Common myeloid progenitor, CD34-positive (primary cell): ENCODE measurements around the gene UNK.

Source experiments
- CTCF ChIA-PET: fragments of 350-600 bp; sonication (Branson Sonifier 250); formaldehyde crosslinking; loops from one replicate; lab custom pipeline; 2021; ENCODE audit warnings: antibody characterized with exemption; lab: Charles Lee
- POLR2A ChIA-PET: fragments of 350-600 bp; sonication (Branson Sonifier 250); formaldehyde crosslinking; loops from one replicate; lab custom pipeline; 2021; ENCODE audit warnings: antibody characterized with exemption; lab: Charles Lee
- DNase-seq, 3 donors: peaks; one replicate each; pipeline versions ENCODE4 v3.0.0 to v3.0.0-alpha.2; 2013
- H3K27ac ChIP-seq, 2 experiments: 1 replicate in 1 of 2; 2 replicates in 1 of 2; pipeline ENCODE4 v1.7.0; 2013; ENCODE audit warnings: inconsistent platforms in 2 of 2, low read length in 2 of 2, mild to moderate bottlenecking in 2 of 2, low read depth in 1 of 2, moderate library complexity in 1 of 2; ENCODE audit not compliant: severe bottlenecking in 2 of 2, insufficient read depth in 1 of 2, poor library complexity in 1 of 2
- H3K27me3 ChIP-seq, 5 experiments: replicated peaks in 2 of 5; 1 replicate in 3 of 5; 2 replicates in 2 of 5; pipeline versions ENCODE4 v1.6.1 to v1.7.0; 2013; ENCODE audit warnings: low read length in 4 of 5, mild to moderate bottlenecking in 2 of 5, moderate library complexity in 2 of 5, inconsistent platforms in 1 of 5; ENCODE audit not compliant: insufficient read depth in 5 of 5, control insufficient read depth in 4 of 5
- H3K36me3 ChIP-seq, 4 experiments: 1 replicate in 2 of 4; 2 replicates in 2 of 4; pipeline versions ENCODE4 v1.6.1 to v1.7.0; 2013; ENCODE audit warnings: low read length in 3 of 4, control low read depth in 1 of 4, mild to moderate bottlenecking in 1 of 4; ENCODE audit not compliant: control insufficient read depth in 4 of 4, insufficient read depth in 4 of 4
- H3K4me1 ChIP-seq, 4 experiments: 1 replicate in 3 of 4; 2 replicates in 1 of 4; pipeline versions ENCODE4 v1.6.1 to v1.7.1; 2013; ENCODE audit warnings: low read length in 3 of 4, mild to moderate bottlenecking in 3 of 4, control low read depth in 1 of 4, inconsistent platforms in 1 of 4, moderate library complexity in 1 of 4; ENCODE audit not compliant: control insufficient read depth in 4 of 4, insufficient read depth in 4 of 4; ENCODE audit errors: control extremely low read depth in 1 of 4
- H3K4me3 ChIP-seq, 7 experiments: 1 replicate in 4 of 7; 2 replicates in 3 of 7; pipeline versions ENCODE4 v1.5.1 to v1.7.0; 2013; ENCODE audit warnings: mild to moderate bottlenecking in 7 of 7, low read length in 6 of 7, moderate library complexity in 6 of 7, inconsistent platforms in 2 of 7, low read depth in 2 of 7, control low read depth in 1 of 7; ENCODE audit not compliant: insufficient read depth in 4 of 7, control insufficient read depth in 1 of 7; ENCODE audit errors: extremely low read depth in 1 of 7
- H3K9me3 ChIP-seq, 5 experiments: 1 replicate in 4 of 5; 2 replicates in 1 of 5; pipeline versions ENCODE4 v1.6.1 to v1.7.1; 2013; ENCODE audit warnings: low read length in 4 of 5, mild to moderate bottlenecking in 2 of 5, inconsistent platforms in 1 of 5, low read depth in 1 of 5, moderate library complexity in 1 of 5; ENCODE audit not compliant: control insufficient read depth in 4 of 5, insufficient read depth in 2 of 5; ENCODE audit errors: control extremely low read depth in 1 of 5
- WGBS: methylation state at CpG from one replicate; pipeline ENCODE4 v1.1.5; 2013; ENCODE audit not compliant: insufficient coverage; 5-methylcytosine and 5-hydroxymethylcytosine counted together

UNK gene

GRCh38 chr17:75830164-75831031 is 45.8 kb downstream of the UNK start:
- Histone ChIP-seq H3K36me3 (peaks cover 20 to 84% (median 67%) of the 10 kb centered on the region in 4 experiments), H3K9me3 (no peaks in the 10 kb centered on the region), H3K4me1 (peaks cover 7 to 62% (median 56%) of the 10 kb centered on the region in 4 experiments), H3K4me3 (no peak overlapping the region), H3K27me3 (no peaks in the 10 kb centered on the region), H3K27ac (peak overlapping the region in 1 of 2 experiments; percentile 14)
- CTCF ChIA-PET = interaction anchor here (0.9 to 13.1 kb wide), 17 partner anchors 11 to 98 kb away, joined by 3 to 174 read pairs (median 4); partner anchors contain the start of genes GALK1, UNC13D, UNK and WBP2
- peak in 2 of 3 donors; percentile 35 to 44 for DNase-seq
- POLR2A ChIA-PET = interaction anchor here (0.6 to 4.2 kb wide), 6 partner anchors 10 to 270 kb away, joined by 3 to 28 read pairs (median 4); partner anchors contain the start of gene UNC13D
- 91% methylated on average over 18 of the region's 27 CpGs for WGBS

- Histone ChIP-seq H3K27ac (peak overlapping the region in 1 of 2 experiments; percentile 14), H3K27me3 (no peaks in the 10 kb centered on the region), H3K4me3 (no peak overlapping the region), H3K4me1 (peaks cover 7 to 60% (median 56%) of the 10 kb centered on the region in 4 experiments), H3K36me3 (peaks cover 22 to 84% (median 67%) of the 10 kb centered on the region in 4 experiments), H3K9me3 (no peaks in the 10 kb centered on the region)
- POLR2A ChIA-PET = no interaction called here
- CTCF ChIA-PET = interaction anchor here (1.0 to 13.1 kb wide), 6 partner anchors 15 to 98 kb away, joined by 3 to 174 read pairs (median 14); partner anchors contain the start of genes GALK1 and UNC13D
- DNase-seq = no peak
- 100% methylated on average over 6 of the region's 15 CpGs for WGBS
Observed at GRCh38 chr17:75831032-75831571, 46.5 kb downstream of the UNK start.

- ChIA-PET POLR2A (interaction anchor here (1.7 to 3.8 kb wide), 3 partner anchors 12 to 23 kb away, joined by 4 to 22 read pairs (median 7); partner anchors contain the start of genes UNC13D and WBP2), CTCF (interaction anchor here (1.0 to 13.1 kb wide), 6 partner anchors 14 to 95 kb away, joined by 3 to 174 read pairs (median 4); partner anchors contain the start of gene UNC13D)
- H3K36me3 ChIP-seq = peaks cover 25 to 83% (median 66%) of the 10 kb centered on the region in 4 experiments
- WGBS = 77% methylated on average over 9 of the region's 10 CpGs
- H3K9me3 ChIP-seq = no peaks in the 10 kb centered on the region
- no peaks in the 10 kb centered on the region for H3K27me3 ChIP-seq
- H3K27ac ChIP-seq = peak overlapping the region; percentile 8 to 68
- peaks cover 7 to 51% (median 47%) of the 10 kb centered on the region in 4 experiments for H3K4me1 ChIP-seq
- DNase-seq = peak in 2 of 3 donors; percentile 65 to 74
- H3K4me3 ChIP-seq = peak overlapping the region in 1 of 7 experiments; percentile 59
Observed at GRCh38 chr17:75832164-75832651, 47.6 kb downstream of the UNK start.

- 31% methylated on average over 13 of the region's 20 CpGs for WGBS
- peaks cover 23 to 81% (median 65%) of the 10 kb centered on the region in 4 experiments for H3K36me3 ChIP-seq
- H3K9me3 ChIP-seq = no peaks in the 10 kb centered on the region
- no peaks in the 10 kb centered on the region for H3K27me3 ChIP-seq
- CTCF ChIA-PET = interaction anchor here (1.0 to 13.1 kb wide), 5 partner anchors 13 to 95 kb away, joined by 3 to 174 read pairs (median 3); partner anchors contain the start of gene UNC13D
- DNase-seq = peak in 2 of 3 donors; percentile 42 to 44
- peak overlapping the region; percentile 8 to 68 for H3K27ac ChIP-seq
- H3K4me3 ChIP-seq = peak overlapping the region in 2 of 7 experiments; percentile 45 to 59
- POLR2A ChIA-PET = interaction anchor here (0.8 to 3.8 kb wide), 5 partner anchors 11 to 57 kb away, joined by 3 to 22 read pairs (median 5); partner anchors contain the start of genes UNC13D and WBP2
- H3K4me1 ChIP-seq = peaks cover 7 to 48% (median 41%) of the 10 kb centered on the region in 4 experiments
Observed at GRCh38 chr17:75832652-75833400, 48.2 kb downstream of the UNK start.

DNA sequence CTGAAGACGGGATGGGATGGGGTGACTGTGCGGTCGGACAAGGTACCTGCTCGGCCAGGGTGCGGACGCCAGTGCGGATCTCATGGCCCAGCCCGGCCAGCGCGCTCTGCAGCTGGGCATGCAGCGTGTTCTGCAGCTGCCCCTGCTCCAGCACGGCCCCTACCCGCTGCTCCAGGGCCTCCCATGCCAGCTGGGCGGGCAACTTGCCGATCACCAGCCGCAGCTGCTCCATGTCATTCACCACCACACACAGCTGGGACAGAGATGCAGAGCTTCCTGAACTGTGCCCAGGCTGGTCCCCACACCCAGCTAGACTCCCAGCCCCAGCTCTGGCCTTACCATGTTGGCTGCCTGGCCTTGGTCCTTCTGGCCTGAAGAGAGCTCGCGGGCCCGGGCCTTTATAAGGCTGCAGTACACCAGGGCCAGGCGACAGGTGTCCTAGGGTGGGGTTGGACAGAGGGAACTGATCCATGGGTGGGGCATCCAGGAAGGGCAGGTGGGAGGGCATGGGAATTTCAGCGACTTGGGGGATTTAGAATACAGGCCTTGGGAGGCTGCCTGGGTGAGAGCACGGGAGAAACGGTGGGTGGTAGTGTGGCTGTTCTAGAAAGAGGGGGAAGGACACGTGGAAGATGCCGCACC is 49.8 kb downstream of the UNK start:
- peaks cover 19 to 77% (median 64%) of the 10 kb centered on the region in 4 experiments for H3K36me3 ChIP-seq
- CTCF ChIA-PET = interaction anchor here (0.9 to 13.1 kb wide), 4 partner anchors 9 to 51 kb away, joined by 3 to 174 read pairs (median 5); partner anchors contain the start of gene UNC13D

More for the DNA sequence above, 49.8 kb downstream of the UNK start:
- POLR2A ChIA-PET = interaction anchor here (1.1 to 3.8 kb wide), 2 partner anchors 10 to 51 kb away, joined by 3 to 22 read pairs; partner anchors contain the start of gene UNC13D
- peaks cover 5 to 35% (median 28%) of the 10 kb centered on the region in 4 experiments for H3K4me1 ChIP-seq
- no peaks in the 10 kb centered on the region for H3K9me3 ChIP-seq
- no peak for DNase-seq
- H3K4me3 ChIP-seq = no peak overlapping the region
- H3K27me3 ChIP-seq = no peaks in the 10 kb centered on the region
- 94% methylated on average over 19 of the region's 25 CpGs for WGBS
- H3K27ac ChIP-seq = peak overlapping the region in 1 of 2 experiments; percentile 22
